ENCODE data around the gene UGT1A10.

Gene UGT1A10

GRCh38 chr2:233821196-233821595 is 184.9 kb downstream of the UGT1A10 start:
- H3K27me3 ChIP-seq (ENCODE audit: control insufficient read depth in 1 of 2, insufficient read depth in 2 of 2, low read length in 2 of 2): no peaks in the 10 kb centered on the region
- no peak overlapping the region for H3K27ac ChIP-seq (ENCODE audit: low read depth, low read length)
- H3K9me3 ChIP-seq (ENCODE audit: low read length): no peaks in the 10 kb centered on the region
- no peaks in the 10 kb centered on the region for H3K4me1 ChIP-seq (ENCODE audit: insufficient read depth, low read length)
- no peak overlapping the region for H3K4me3 ChIP-seq (ENCODE audit: low read depth in 1 of 2, low read length in 2 of 2)
- H3K36me3 ChIP-seq (ENCODE audit: insufficient read depth, low read length): no peaks in the 10 kb centered on the region
- H3K9ac ChIP-seq (ENCODE audit: low read length): no peak overlapping the region

GRCh38 chr2:233821709-233822100 is 185.5 kb downstream of the UGT1A10 start:
- H3K9me3 ChIP-seq (ENCODE audit: low read length): no peaks in the 10 kb centered on the region
- no peak overlapping the region for H3K4me3 ChIP-seq (ENCODE audit: low read depth in 1 of 2, low read length in 2 of 2)
- H3K27ac ChIP-seq (ENCODE audit: low read depth, low read length): no peak overlapping the region
- H3K36me3 ChIP-seq (ENCODE audit: insufficient read depth, low read length): no peaks in the 10 kb centered on the region
- no peak overlapping the region for H3K9ac ChIP-seq (ENCODE audit: low read length)
- H3K27me3 ChIP-seq (ENCODE audit: control insufficient read depth in 1 of 2, insufficient read depth in 2 of 2, low read length in 2 of 2): no peaks in the 10 kb centered on the region
- H3K4me1 ChIP-seq (ENCODE audit: insufficient read depth, low read length): no peaks in the 10 kb centered on the region

- Histone ChIP-seq H3K4me3 (ENCODE audit: low read depth in 1 of 2, low read length in 2 of 2) (no peak overlapping the region), H3K4me1 (ENCODE audit: insufficient read depth, low read length) (no peaks in the 10 kb centered on the region), H3K9ac (ENCODE audit: low read length) (no peak overlapping the region), H3K9me3 (ENCODE audit: low read length) (no peaks in the 10 kb centered on the region), H3K27me3 (ENCODE audit: control insufficient read depth in 1 of 2, insufficient read depth in 2 of 2, low read length in 2 of 2) (no peaks in the 10 kb centered on the region), H3K27ac (ENCODE audit: low read depth, low read length) (no peak overlapping the region), H3K36me3 (ENCODE audit: insufficient read depth, low read length) (no peaks in the 10 kb centered on the region)
Observed at GRCh38 chr2:233822101-233822771, 186.0 kb downstream of the UGT1A10 start.

Measured in muscle layer of colon (tissue), 2 donors.